Ascending aorta (tissue), 2 donors: ENCODE measurements around the gene CEACAM19. TPM values are rescaled to one million over a fixed set of nuclear protein-coding genes. Genes with fewer than 3 reads are reported as not detected.

ENCODE experiments used
- DNase-seq, 2 donors: peaks; one replicate each; pipeline ENCODE4 v3.0.0-alpha.2; 2019; ENCODE audit warnings: low spot score in 2 of 2
- H3K27ac ChIP-seq, 2 donors: fragments of 200-600 bp; sonication (generic); one replicate each; pipeline ENCODE4 v1.5.1; 2016 to 2017; ENCODE audit warnings: mild to moderate bottlenecking in 1 of 2
- H3K27me3 ChIP-seq: fragments of 200-600 bp; sonication (generic); one replicate; pipeline ENCODE4 v1.5.1; 2017
- H3K36me3 ChIP-seq, 2 donors: fragments of 200-600 bp; sonication (generic); one replicate each; pipeline ENCODE4 v1.5.1; 2016
- H3K4me1 ChIP-seq, 2 donors: fragments of 200-600 bp; sonication (generic); one replicate each; pipeline ENCODE4 v1.5.1; 2016 to 2017; ENCODE audit warnings: mild to moderate bottlenecking in 1 of 2
- H3K4me3 ChIP-seq, 2 donors: fragments of 200-600 bp; sonication (generic); one replicate each; pipeline ENCODE4 v1.5.1; 2016 to 2017; ENCODE audit warnings: mild to moderate bottlenecking in 1 of 2
- H3K9me3 ChIP-seq, 2 donors: fragments of 200-600 bp; sonication (generic); one replicate each; pipeline ENCODE4 v1.5.1; 2016
- intact Hi-C: fragments of 100-400 bp; cut with DNase I; formaldehyde crosslinking; loops from one replicate; pipeline ENCODE4 v1.15.1; 2023
- total RNA-seq: library from RNA; depleted of rRNA; stranded (reverse); fragments of >200 nt; gene quantifications from one replicate; pipeline ENCODE4 v1.1.0, GENCODE V29; 2016
- TF ChIP-seq, protein P1 (sequence below), 3 experiments: fragments of 200-600 bp in 2 of 3; fragments of 450-650 bp in 1 of 3; sonication (generic) in 2 of 3; IDR thresholded peaks; one replicate each; pipeline ENCODE4 v1.5.1; 2016 to 2019; ENCODE audit warnings: antibody characterized with exemption in 3 of 3, mild to moderate bottlenecking in 1 of 3, moderate library complexity in 1 of 3

The CEACAM19 gene
- total RNA-seq, 1 donor from 2014 or later: 6.3 TPM

DNA sequence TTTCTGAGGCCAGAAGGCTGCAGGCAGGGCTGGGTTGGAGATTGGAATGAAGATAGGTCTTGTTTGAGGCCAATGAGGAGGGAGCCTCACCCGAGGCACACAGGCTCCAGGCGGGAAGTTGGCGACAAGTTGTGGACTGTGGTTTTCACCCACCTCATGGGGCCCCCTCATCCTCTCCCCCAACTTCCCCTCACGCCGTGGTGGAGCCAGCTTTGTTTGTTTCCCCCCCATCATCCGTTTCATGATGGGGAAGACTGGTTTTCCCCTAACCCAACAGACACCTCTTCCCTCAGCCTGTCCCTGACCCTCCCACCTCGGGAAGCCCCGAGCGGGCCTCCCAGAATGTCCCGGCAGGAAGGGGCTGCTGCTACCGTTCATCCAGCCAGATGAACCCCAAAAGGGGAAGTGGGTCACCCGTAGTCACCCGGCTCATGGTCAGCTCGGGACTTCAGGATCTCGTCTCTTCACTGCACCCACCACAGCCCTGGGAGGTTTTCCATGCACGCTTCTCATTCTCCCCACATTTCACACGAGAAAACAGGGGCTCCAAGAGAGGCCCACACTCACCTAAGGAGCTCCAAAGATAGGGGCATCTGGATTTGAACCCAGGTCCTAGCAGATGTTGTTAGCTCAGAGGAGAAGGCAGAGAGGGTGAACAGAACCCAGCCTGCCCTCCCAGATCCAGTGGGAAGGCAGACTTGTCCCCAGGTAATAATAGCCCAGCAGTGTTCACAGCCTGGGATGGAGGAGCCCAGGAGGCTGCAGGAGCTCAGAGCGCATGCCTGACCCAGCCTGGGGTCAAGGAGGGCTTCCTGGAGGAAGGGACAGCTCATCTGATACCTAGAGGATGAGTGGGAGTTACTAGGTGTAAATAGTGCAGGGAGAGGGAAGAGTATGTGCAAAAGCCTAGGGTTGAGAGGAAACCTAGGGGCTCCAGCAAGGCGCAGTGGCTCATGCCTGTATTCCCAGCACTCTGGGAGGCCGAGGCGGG, 51.1 kb downstream of the CEACAM19 start:
- no peaks in the 10 kb centered on the region for H3K36me3 ChIP-seq
- H3K4me1 ChIP-seq: peaks cover 5 to 34% of the 10 kb centered on the region in 2 donors
- no peaks in the 10 kb centered on the region for H3K27me3 ChIP-seq
- DNase-seq: no peak
- no peaks in the 10 kb centered on the region for H3K9me3 ChIP-seq
- H3K27ac ChIP-seq: no peak overlapping the region
- no peak overlapping the region for H3K4me3 ChIP-seq
- TF ChIP-seq, protein P1, sequence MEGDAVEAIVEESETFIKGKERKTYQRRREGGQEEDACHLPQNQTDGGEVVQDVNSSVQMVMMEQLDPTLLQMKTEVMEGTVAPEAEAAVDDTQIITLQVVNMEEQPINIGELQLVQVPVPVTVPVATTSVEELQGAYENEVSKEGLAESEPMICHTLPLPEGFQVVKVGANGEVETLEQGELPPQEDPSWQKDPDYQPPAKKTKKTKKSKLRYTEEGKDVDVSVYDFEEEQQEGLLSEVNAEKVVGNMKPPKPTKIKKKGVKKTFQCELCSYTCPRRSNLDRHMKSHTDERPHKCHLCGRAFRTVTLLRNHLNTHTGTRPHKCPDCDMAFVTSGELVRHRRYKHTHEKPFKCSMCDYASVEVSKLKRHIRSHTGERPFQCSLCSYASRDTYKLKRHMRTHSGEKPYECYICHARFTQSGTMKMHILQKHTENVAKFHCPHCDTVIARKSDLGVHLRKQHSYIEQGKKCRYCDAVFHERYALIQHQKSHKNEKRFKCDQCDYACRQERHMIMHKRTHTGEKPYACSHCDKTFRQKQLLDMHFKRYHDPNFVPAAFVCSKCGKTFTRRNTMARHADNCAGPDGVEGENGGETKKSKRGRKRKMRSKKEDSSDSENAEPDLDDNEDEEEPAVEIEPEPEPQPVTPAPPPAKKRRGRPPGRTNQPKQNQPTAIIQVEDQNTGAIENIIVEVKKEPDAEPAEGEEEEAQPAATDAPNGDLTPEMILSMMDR (IDR thresholded peaks at IDR 0.05): no peak
- intact Hi-C loops: loop anchor here (5.0 kb wide), 1 partner anchor 35 kb away; no protein-coding TSS in a partner anchor

DNA sequence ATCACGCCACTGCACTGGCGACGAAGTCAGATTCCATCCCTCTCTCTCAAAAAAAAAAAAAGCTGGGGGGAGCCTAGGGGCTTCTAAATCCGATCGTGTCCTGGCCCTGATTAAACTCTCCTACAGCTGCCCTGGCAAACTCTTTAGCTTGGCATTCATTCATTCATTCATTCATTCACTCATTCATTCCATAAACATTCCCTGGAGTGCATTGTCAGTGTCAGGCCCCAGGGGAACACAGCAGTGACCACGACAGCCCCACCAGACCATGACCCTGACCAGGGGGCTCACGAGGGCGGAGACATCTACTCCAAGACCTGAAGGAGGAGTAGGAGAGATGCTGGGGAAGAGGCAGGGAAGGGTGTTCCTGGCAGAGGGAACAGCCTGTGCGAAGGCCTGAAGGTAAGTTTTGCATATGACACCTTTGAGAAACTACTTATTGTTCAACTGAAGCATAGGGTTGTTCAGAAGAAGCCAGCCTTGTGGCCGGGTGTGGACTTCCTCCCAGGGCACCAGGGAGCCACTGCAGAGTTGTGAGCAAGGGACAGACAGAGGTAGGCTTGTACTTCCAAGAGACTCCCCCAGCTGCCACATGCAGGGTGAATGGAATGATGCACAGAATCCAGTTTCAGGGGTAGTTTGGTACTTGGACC, 52.1 kb downstream of the CEACAM19 start:
- DNase-seq: no peak
- H3K4me1 ChIP-seq: peaks cover 5 to 30% of the 10 kb centered on the region in 2 donors
- TF ChIP-seq, protein P1 (IDR thresholded peaks at IDR 0.05): no peak
- intact Hi-C loops: loop anchor here (5.0 kb wide), 1 partner anchor 34 kb away; no protein-coding TSS in a partner anchor
- H3K27ac ChIP-seq: no peak overlapping the region
- no peaks in the 10 kb centered on the region for H3K27me3 ChIP-seq
- H3K9me3 ChIP-seq: no peaks in the 10 kb centered on the region
- H3K4me3 ChIP-seq: no peak overlapping the region
- H3K36me3 ChIP-seq: no peaks in the 10 kb centered on the region

DNA sequence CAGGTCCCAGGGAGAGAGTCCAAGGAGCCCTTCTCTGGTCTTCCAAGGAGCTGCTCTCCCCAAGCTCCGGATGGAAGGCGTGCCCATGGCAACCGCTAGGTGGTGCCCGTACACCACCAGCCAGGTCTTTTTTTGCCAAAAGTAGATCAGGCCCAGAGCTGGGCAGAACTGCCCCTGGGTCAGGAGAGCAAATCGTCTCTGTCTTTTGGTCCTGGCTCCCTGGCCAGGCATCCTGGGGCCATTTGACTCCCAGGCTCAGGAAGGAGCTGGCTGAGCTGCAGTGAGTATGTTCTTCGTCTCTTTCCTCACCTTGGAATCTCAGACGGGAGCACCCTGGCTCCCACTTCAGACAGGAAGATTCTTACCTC, 52.7 kb downstream of the CEACAM19 start:
- peak in 1 of 2 donors; percentile 89 for DNase-seq
- H3K27me3 ChIP-seq: no peaks in the 10 kb centered on the region
- TF ChIP-seq, protein P1 (IDR thresholded peaks at IDR 0.05): peak; percentile 96 to 99 (median 97)
- no peak overlapping the region for H3K4me3 ChIP-seq
- no peaks in the 10 kb centered on the region for H3K9me3 ChIP-seq
- intact Hi-C loops: loop anchor here (1.0 to 5.0 kb wide), 4 partner anchors 17 to 46 kb away; no protein-coding TSS in a partner anchor
- H3K27ac ChIP-seq: no peak overlapping the region
- no peaks in the 10 kb centered on the region for H3K36me3 ChIP-seq
- peaks cover 4 to 24% of the 10 kb centered on the region in 2 donors for H3K4me1 ChIP-seq

DNA sequence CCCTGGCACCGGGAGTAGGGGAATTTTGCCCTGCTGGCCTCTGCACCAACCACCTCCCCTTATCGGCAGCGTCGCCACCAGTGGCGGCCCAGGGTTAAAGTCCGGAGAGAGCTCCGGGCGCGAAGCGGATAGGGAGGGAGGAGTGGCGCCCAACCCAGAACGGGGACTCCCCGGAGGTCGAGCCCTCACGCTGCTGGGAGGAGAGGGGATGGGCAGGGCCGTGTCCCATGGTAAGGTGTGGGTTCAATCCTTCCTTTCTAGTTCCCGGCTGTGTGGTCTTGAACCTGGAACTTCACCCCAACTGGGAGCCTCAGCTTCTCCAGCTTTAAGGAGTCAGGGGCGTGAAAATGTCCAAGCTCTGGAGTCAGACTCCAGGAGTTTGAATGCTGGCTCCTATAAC, 54.0 kb downstream of the CEACAM19 start:
- Histone ChIP-seq H3K27ac (no peak overlapping the region), H3K36me3 (no peaks in the 10 kb centered on the region), H3K4me3 (no peak overlapping the region), H3K27me3 (no peaks in the 10 kb centered on the region), H3K9me3 (no peaks in the 10 kb centered on the region), H3K4me1 (peaks cover 0 to 18% of the 10 kb centered on the region in 2 donors)
- no peak for DNase-seq
- TF ChIP-seq, protein P1 (IDR thresholded peaks at IDR 0.05): no peak
- intact Hi-C loops: loop anchor here (2.0 kb wide), 2 partner anchors 16 to 36 kb away; no protein-coding TSS in a partner anchor

DNA sequence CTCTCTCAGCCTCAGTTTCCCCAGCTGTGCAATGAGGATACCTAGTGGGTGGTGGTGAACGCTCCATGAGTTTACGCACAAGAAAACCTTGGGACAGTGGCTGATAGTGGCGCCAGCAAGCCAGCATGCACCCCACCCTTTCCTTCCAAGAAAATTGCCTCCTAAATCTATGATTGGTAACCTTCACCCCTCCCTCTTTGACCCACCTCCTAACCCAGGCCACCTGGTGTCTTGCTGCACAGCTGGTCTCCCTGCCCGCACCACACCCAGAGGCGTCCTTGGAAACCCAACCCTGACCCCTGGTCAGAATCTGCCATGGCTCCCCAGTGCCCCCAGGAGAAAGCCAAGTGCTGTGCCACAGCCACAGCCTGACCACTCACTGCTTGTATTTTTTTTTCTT, 54.4 kb downstream of the CEACAM19 start:
- Histone ChIP-seq H3K36me3 (no peaks in the 10 kb centered on the region), H3K9me3 (no peaks in the 10 kb centered on the region), H3K4me1 (peaks cover 0 to 18% of the 10 kb centered on the region in 2 donors), H3K27ac (no peak overlapping the region), H3K27me3 (no peaks in the 10 kb centered on the region), H3K4me3 (no peak overlapping the region)
- intact Hi-C loops: loop anchor here (2.0 kb wide), 2 partner anchors 15 to 37 kb away; no protein-coding TSS in a partner anchor
- TF ChIP-seq, protein P1 (IDR thresholded peaks at IDR 0.05): no peak
- DNase-seq: no peak
